HG02884 (cell line): ENCODE data around the gene OGFOD3.

Experiments
- ATAC-seq: cut with Tn5 transposase; IDR thresholded peaks from one replicate; pipeline ENCODE4 v1.9.1; 2021; ENCODE audit warnings: mild to moderate bottlenecking, moderate library complexity; ENCODE audit not compliant: unreplicated experiment

Gene OGFOD3

GRCh38 chr17:82342361-82343079 is 75.9 kb downstream of the OGFOD3 start:
- no peak for ATAC-seq

- no peak for ATAC-seq
Measured at GRCh38 chr17:82339634-82340580, 78.5 kb downstream of the OGFOD3 start.
